Mesenchymal stem cell (in vitro differentiated cells and primary cell): ENCODE measurements around the gene HYAL2.
"Not testable (repeated sequence)": the region's sequence is repeated elsewhere in the genome, so short reads cannot be mapped to it uniquely, and the experiment has no call there.

Experiments used
- DNase-seq: peaks from one replicate; pipeline ENCODE4 v3.0.0-alpha.2; 2013
- H2AFZ ChIP-seq: one replicate; pipeline ENCODE4 v1.6.1; 2013; ENCODE audit warnings: low read depth, mild to moderate bottlenecking, control low read depth, inconsistent platforms, low read length, moderate library complexity
- H2AK5ac ChIP-seq: 2 replicates; pipeline ENCODE4 v1.6.1; 2013; ENCODE audit warnings: low read length, moderate library complexity, mild to moderate bottlenecking, inconsistent platforms; ENCODE audit not compliant: severe bottlenecking
- H2BK120ac ChIP-seq: one replicate; pipeline ENCODE4 v1.6.1; 2013; ENCODE audit warnings: low read depth, mild to moderate bottlenecking, inconsistent platforms, low read length, moderate library complexity
- H2BK12ac ChIP-seq, 2 experiments: one replicate each; pipeline ENCODE4 v1.6.1; 2013; ENCODE audit warnings: inconsistent platforms in 2 of 2, low read length in 2 of 2, mild to moderate bottlenecking in 2 of 2, moderate library complexity in 2 of 2, control low read depth in 1 of 2
- H2BK15ac ChIP-seq: one replicate; pipeline ENCODE4 v1.6.1; 2013; ENCODE audit warnings: mild to moderate bottlenecking, low read depth, inconsistent platforms; ENCODE audit not compliant: poor library complexity, severe bottlenecking
- H2BK5ac ChIP-seq: 2 replicates; pipeline ENCODE4 v1.6.1; 2013; ENCODE audit warnings: low read depth, mild to moderate bottlenecking, low read length, control low read depth, inconsistent platforms; ENCODE audit not compliant: poor library complexity, severe bottlenecking
- H3K14ac ChIP-seq, 2 experiments: one replicate each; pipeline ENCODE4 v1.6.1; 2013; ENCODE audit warnings: inconsistent platforms in 2 of 2, low read length in 2 of 2, control low read depth in 1 of 2, mild to moderate bottlenecking in 1 of 2, moderate library complexity in 1 of 2
- H3K18ac ChIP-seq, 2 experiments: one replicate each; pipeline ENCODE4 v1.6.1; 2013; ENCODE audit warnings: inconsistent platforms in 2 of 2, low read length in 2 of 2, control low read depth in 1 of 2, low read depth in 1 of 2, mild to moderate bottlenecking in 1 of 2
- H3K23ac ChIP-seq, 2 experiments: one replicate each; pipeline ENCODE4 v1.6.1; 2013; ENCODE audit warnings: inconsistent platforms in 2 of 2, low read length in 2 of 2, mild to moderate bottlenecking in 2 of 2, moderate library complexity in 2 of 2, control low read depth in 1 of 2
- H3K27ac ChIP-seq: 2 replicates; pipeline ENCODE4 v1.5.1; 2013; ENCODE audit warnings: mild to moderate bottlenecking, moderate library complexity, low read length, control low read depth, inconsistent platforms; ENCODE audit not compliant: poor library complexity, severe bottlenecking
- H3K27me3 ChIP-seq, 2 experiments: 2 replicates each; pipeline versions ENCODE4 v1.6.1 to v1.7.0; 2013; ENCODE audit warnings: low read length in 2 of 2, mild to moderate bottlenecking in 2 of 2, moderate library complexity in 2 of 2, control low read depth in 1 of 2, inconsistent platforms in 1 of 2; ENCODE audit not compliant: control insufficient read depth in 1 of 2, insufficient read depth in 1 of 2
- H3K36me3 ChIP-seq, 2 experiments: 2 replicates each; pipeline versions ENCODE4 v1.6.1 to v1.7.0; 2013; ENCODE audit warnings: low read length in 2 of 2, control low read depth in 1 of 2, inconsistent platforms in 1 of 2, low read depth in 1 of 2, mild to moderate bottlenecking in 1 of 2; ENCODE audit not compliant: insufficient read depth in 2 of 2, control insufficient read depth in 1 of 2
- H3K4ac ChIP-seq, 2 experiments: one replicate each; pipeline ENCODE4 v1.6.1; 2013; ENCODE audit warnings: inconsistent platforms in 2 of 2, low read length in 2 of 2, mild to moderate bottlenecking in 2 of 2, moderate library complexity in 2 of 2, control low read depth in 1 of 2, low read depth in 1 of 2
- H3K4me1 ChIP-seq: 2 replicates; pipeline ENCODE4 v1.6.1; 2013; ENCODE audit warnings: low read depth, low read length, control low read depth; ENCODE audit not compliant: control insufficient read depth, insufficient read depth
- H3K4me2 ChIP-seq: 2 replicates; pipeline ENCODE4 v1.6.1; 2013; ENCODE audit warnings: low read length, mild to moderate bottlenecking, inconsistent platforms; ENCODE audit not compliant: poor library complexity, severe bottlenecking
- H3K4me3 ChIP-seq, 2 experiments: 2 replicates each; pipeline versions ENCODE4 v1.5.1 to v1.7.0; 2013; ENCODE audit warnings: low read length in 2 of 2, mild to moderate bottlenecking in 2 of 2, control low read depth in 1 of 2, low read depth in 1 of 2; ENCODE audit not compliant: insufficient read depth in 1 of 2
- H3K79me1 ChIP-seq: replicated peaks from 2 replicates; pipeline ENCODE4 v1.6.1; 2013; ENCODE audit warnings: mild to moderate bottlenecking, control low read depth, low read length, inconsistent platforms; ENCODE audit not compliant: poor library complexity, severe bottlenecking
- H3K9ac ChIP-seq: 2 replicates; pipeline ENCODE4 v1.7.0; 2013; ENCODE audit warnings: mild to moderate bottlenecking, low read length, moderate library complexity
- H3K9me3 ChIP-seq: 2 replicates; pipeline ENCODE4 v1.7.0; 2013; ENCODE audit warnings: mild to moderate bottlenecking, low read length; ENCODE audit not compliant: control insufficient read depth
- H4K8ac ChIP-seq: one replicate; pipeline ENCODE4 v1.6.1; 2013; ENCODE audit warnings: inconsistent platforms, mild to moderate bottlenecking, low read length, moderate library complexity
- H4K91ac ChIP-seq: one replicate; pipeline ENCODE4 v1.6.1; 2013; ENCODE audit warnings: mild to moderate bottlenecking, low read length, inconsistent platforms
- WGBS: methylation state at CpG from one replicate; pipeline ENCODE4 v1.1.7; 2013; ENCODE audit warnings: mixed read lengths; 5-methylcytosine and 5-hydroxymethylcytosine counted together

The HYAL2 gene

GRCh38 chr3:50314342-50314741 lies 8.2 kb downstream of the HYAL2 start:
- H3K4me2 ChIP-seq: no peak overlapping the region
- no peak for DNase-seq
- H3K4me3 ChIP-seq: no peak overlapping the region
- no peak overlapping the region for H3K9ac ChIP-seq
- peaks cover 36% of the 10 kb centered on the region for H3K79me1 ChIP-seq
- H3K23ac ChIP-seq: no peak overlapping the region
- no peaks in the 10 kb centered on the region for H3K27me3 ChIP-seq
- H3K4ac ChIP-seq: no peak overlapping the region
- no peak overlapping the region for H3K27ac ChIP-seq
- no peak overlapping the region for H2BK15ac ChIP-seq
- H2BK120ac ChIP-seq: no peak overlapping the region
- H4K8ac ChIP-seq: no peak overlapping the region
- H2AFZ ChIP-seq: no peak overlapping the region
- no peak overlapping the region for H4K91ac ChIP-seq
- H2BK5ac ChIP-seq: no peak overlapping the region
- no peak overlapping the region for H3K14ac ChIP-seq
- H2BK12ac ChIP-seq: no peak overlapping the region
- peaks cover 43 to 44% of the 10 kb centered on the region in 2 experiments for H3K36me3 ChIP-seq
- 96% methylated on average over 3 of the region's 3 CpGs for WGBS
- H2AK5ac ChIP-seq: peak overlapping the region; percentile 41
- H3K18ac ChIP-seq: no peak overlapping the region
- H3K4me1 ChIP-seq: peaks cover 31% of the 10 kb centered on the region
- peaks cover 2% of the 10 kb centered on the region for H3K9me3 ChIP-seq

- not testable (repeated sequence) for H2AK5ac ChIP-seq, H2BK12ac ChIP-seq, H2BK120ac ChIP-seq, H4K91ac ChIP-seq, H3K18ac ChIP-seq, H2AFZ ChIP-seq, H3K9ac ChIP-seq, H3K27ac ChIP-seq, H2BK5ac ChIP-seq, H3K23ac ChIP-seq, H3K9me3 ChIP-seq, H3K4me2 ChIP-seq, DNase-seq, H3K4me3 ChIP-seq, H2BK15ac ChIP-seq, H3K4ac ChIP-seq, H3K27me3 ChIP-seq, H3K14ac ChIP-seq, H4K8ac ChIP-seq
- H3K79me1 ChIP-seq: peaks cover 17% of the 10 kb centered on the region
- peaks cover 22 to 23% of the 10 kb centered on the region in 2 experiments for H3K36me3 ChIP-seq
- WGBS: 94% methylated on average over 7 of the region's 32 CpGs
- peaks cover 12% of the 10 kb centered on the region for H3K4me1 ChIP-seq
Observed at GRCh38 chr3:50312041-50312440, 10.5 kb downstream of the HYAL2 start.

GRCh38 chr3:50304601-50305000 lies 17.9 kb downstream of the HYAL2 start:
- H2BK5ac ChIP-seq: no peak overlapping the region
- no peak overlapping the region for H3K4me3 ChIP-seq
- no peak overlapping the region for H2BK15ac ChIP-seq
- DNase-seq: peak; percentile 34
- H2AK5ac ChIP-seq: no peak overlapping the region
- no peak overlapping the region for H4K8ac ChIP-seq
- H3K36me3 ChIP-seq: peaks cover 0 to 3% of the 10 kb centered on the region in 2 experiments
- no peak overlapping the region for H2BK120ac ChIP-seq
- H3K27ac ChIP-seq: no peak overlapping the region
- no peak overlapping the region for H3K4ac ChIP-seq
- no peak overlapping the region for H4K91ac ChIP-seq
- H3K9me3 ChIP-seq: peaks cover 3% of the 10 kb centered on the region
- no peak overlapping the region for H2AFZ ChIP-seq
- no peak overlapping the region for H3K14ac ChIP-seq
- H3K23ac ChIP-seq: no peak overlapping the region
- H3K4me1 ChIP-seq: peaks cover 29% of the 10 kb centered on the region
- H3K27me3 ChIP-seq: no peaks in the 10 kb centered on the region
- peaks cover 4% of the 10 kb centered on the region for H3K79me1 ChIP-seq
- H3K4me2 ChIP-seq: no peak overlapping the region
- no peak overlapping the region for H3K9ac ChIP-seq
- no peak overlapping the region for H2BK12ac ChIP-seq
- H3K18ac ChIP-seq: no peak overlapping the region

- no peak within 1 kb of the TSS for H3K23ac ChIP-seq
- H2BK15ac ChIP-seq: no peak within 1 kb of the TSS
- no peak within 1 kb of the TSS for H3K4ac ChIP-seq
- no peak within 1 kb of the TSS for H4K8ac ChIP-seq
- no peak within 1 kb of the TSS for H3K4me2 ChIP-seq
- no peaks in the 10 kb centered on the region for H3K27me3 ChIP-seq
- peak within 1 kb of the TSS; percentile 22 for H3K9ac ChIP-seq
- H3K36me3 ChIP-seq: no peaks in the 10 kb centered on the region
- H3K9me3 ChIP-seq: no peaks in the 10 kb centered on the region
- H3K27ac ChIP-seq: no peak within 1 kb of the TSS
- no peak within 1 kb of the TSS for H3K14ac ChIP-seq
- H4K91ac ChIP-seq: no peak within 1 kb of the TSS
- H3K4me3 ChIP-seq: no peak within 1 kb of the TSS
- peak within 1 kb of the TSS in 1 of 2 experiments; percentile 21 for H2BK12ac ChIP-seq
- WGBS: 80% methylated on average over 14 of the region's 14 CpGs
- H2BK5ac ChIP-seq: no peak within 1 kb of the TSS
- peaks cover 9% of the 10 kb centered on the region for H3K79me1 ChIP-seq
- DNase-seq: no peak
- no peak within 1 kb of the TSS for H2AFZ ChIP-seq
- no peak within 1 kb of the TSS for H2BK120ac ChIP-seq
- no peak within 1 kb of the TSS for H3K18ac ChIP-seq
- peak within 1 kb of the TSS; percentile 59 for H2AK5ac ChIP-seq
- H3K4me1 ChIP-seq: peaks cover 34% of the 10 kb centered on the region
Observed at GRCh38 chr3:50303013-50303815, 19.3 kb downstream of the HYAL2 start, which contains the start of gene HYAL1. Gene HYAL1 (minus strand): TSS chr3:50303574. CDS start chr3:50302956, 618 bp downstream.
